Glomerular visceral epithelial cell (primary cell): Measurements from ENCODE around the gene FAM151A.
A peak's percentile ranks its signal among the peaks of the same experiment; 100 is the strongest.

Source experiments
- DNase-seq: peaks from one replicate; pipeline ENCODE4 v3.0.0-alpha.2; 2016; ENCODE audit errors: extremely low spot score

The FAM151A gene

GRCh38 chr1:54604051-54604450 lies 19.3 kb downstream of the FAM151A start:
- no peak for DNase-seq

- no peak for DNase-seq
Measured at GRCh38 chr1:54603241-54603640, 20.1 kb downstream of the FAM151A start.

- DNase-seq, result no peak
Measured at GRCh38 chr1:54602554-54602953, 20.8 kb downstream of the FAM151A start.

- no peak for DNase-seq
Measured at GRCh38 chr1:54601730-54602129, 21.6 kb downstream of the FAM151A start.

GRCh38 chr1:54600947-54601721 lies 22.2 kb downstream of the FAM151A start:
- DNase-seq, result peak; percentile 59

GRCh38 chr1:54599211-54599823 lies 24.0 kb downstream of the FAM151A start:
- DNase-seq, result no peak

GRCh38 chr1:54597455-54598030 lies 25.8 kb downstream of the FAM151A start:
- DNase-seq, result no peak

GRCh38 chr1:54596756-54597155 lies 26.6 kb downstream of the FAM151A start:
- no peak for DNase-seq

- DNase-seq, result no peak
Measured at GRCh38 chr1:54595956-54596498, 27.3 kb downstream of the FAM151A start.

GRCh38 chr1:54594463-54594862 lies 28.9 kb downstream of the FAM151A start:
- DNase-seq, result no peak

- DNase-seq, result no peak
Measured at GRCh38 chr1:54593571-54594160, 29.7 kb downstream of the FAM151A start.

- DNase-seq, result no peak
Measured at GRCh38 chr1:54591127-54591756, 32.1 kb downstream of the FAM151A start.

GRCh38 chr1:54588377-54588776 lies 34.9 kb downstream of the FAM151A start:
- DNase-seq, result no peak

- DNase-seq, result no peak
Measured at GRCh38 chr1:54585181-54586066, 37.9 kb downstream of the FAM151A start.

GRCh38 chr1:54584575-54584974 lies 38.8 kb downstream of the FAM151A start:
- no peak for DNase-seq

GRCh38 chr1:54583871-54584270 lies 39.5 kb downstream of the FAM151A start:
- no peak for DNase-seq

- DNase-seq, result no peak
Measured at GRCh38 chr1:54583307-54583686, 40.0 kb downstream of the FAM151A start.

GRCh38 chr1:54582566-54583306 lies 40.6 kb downstream of the FAM151A start:
- DNase-seq, result peak; percentile 13

- peak; percentile 84 for DNase-seq
Measured at GRCh38 chr1:54581621-54582035, 41.7 kb downstream of the FAM151A start.

GRCh38 chr1:54580856-54581550 lies 42.3 kb downstream of the FAM151A start:
- DNase-seq, result no peak
